ENCODE results near the gene NCOA6. TPM values are rescaled to one million over a fixed set of nuclear protein-coding genes. Genes with fewer than 3 reads are reported as not detected.

NCOA6 gene
- total and polyA plus RNA-seq, 2 of the 4 experiments (the other 2 are of a cell fraction), result 3.6 to 13.1 TPM

DNA sequence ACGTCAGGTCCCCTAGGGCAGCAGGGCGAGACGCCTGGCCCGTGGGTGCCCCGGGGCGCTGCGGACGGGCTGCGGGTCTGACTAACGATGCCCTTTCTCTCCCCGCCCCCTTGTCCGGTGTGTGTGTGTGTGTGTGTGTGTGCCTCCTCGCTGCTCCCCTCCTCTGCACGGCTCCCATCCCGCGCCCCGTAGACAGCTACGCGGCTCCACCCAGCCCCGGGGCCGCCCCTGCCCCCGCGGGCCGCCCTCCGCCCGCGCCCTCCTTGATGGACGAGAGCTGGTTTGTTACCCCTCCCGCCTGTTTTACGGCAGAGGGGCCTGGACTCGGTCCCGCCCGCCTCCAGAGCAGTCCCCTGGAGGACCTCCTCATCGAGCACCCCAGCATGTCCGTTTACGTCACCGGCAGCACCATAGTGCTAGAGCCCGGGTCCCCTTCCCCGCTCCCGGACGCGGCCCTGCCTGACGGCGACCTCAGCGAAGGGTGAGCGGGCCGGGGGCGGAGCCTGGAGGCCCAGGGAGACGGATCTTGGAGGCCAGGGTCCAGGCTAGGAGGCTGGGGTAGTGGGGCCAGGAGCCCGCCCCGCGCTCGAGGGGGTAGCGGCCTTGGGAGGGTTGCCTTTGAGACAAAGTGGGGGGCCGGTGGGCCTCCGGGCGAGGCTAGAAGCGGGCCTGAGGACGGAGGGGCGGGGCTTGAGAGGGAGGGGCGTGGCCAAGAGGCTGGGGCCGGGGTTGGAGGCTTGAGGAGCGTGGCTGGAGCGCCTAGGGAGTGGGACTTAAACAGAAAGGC lies 116.2 kb downstream of the NCOA6 start:
- Histone ChIP-seq H3K4me3 (ENCODE audit: insufficient read depth, low read depth, low read length) (peak overlapping the region; percentile 57), H3K4ac (ENCODE audit: low read depth, low read length) (peak overlapping the region; percentile 85), H3K18ac (ENCODE audit: low read depth, low read length) (peak overlapping the region; percentile 53; the same call in 1 of the 2 replicates), H2AFZ (replicated peaks; ENCODE audit: low read length, poor library complexity) (peak overlapping the region; percentile 97), H4K5ac (ENCODE audit: low read depth, low read length) (peak overlapping the region; percentile 32; the same call in 1 of the 2 replicates), H2BK15ac (ENCODE audit: low read depth, low read length) (no peak overlapping the region; the same call in 2 of the 3 replicates), H2BK120ac (ENCODE audit: low read depth, low read length) (peak overlapping the region; percentile 49; the same call in 1 of the 2 replicates), H3K9me1 (ENCODE audit: insufficient read depth, low read length) (peaks cover 30% of the 10 kb centered on the region), H3K9ac (ENCODE audit: low read depth, low read length) (peak overlapping the region; percentile 62), H3K27me3 (ENCODE audit: control insufficient read depth, insufficient read depth, low read length) (no peaks in the 10 kb centered on the region), H4K8ac (ENCODE audit: low read depth in 2 of 2, low read length in 2 of 2) (peak overlapping the region; percentile 29 to 83; a peak in 2 of 4 replicates), H2AK5ac (ENCODE audit: low read depth, low read length) (no peak overlapping the region), H3K27ac (ENCODE audit: insufficient read depth, low read length) (peak overlapping the region; percentile 75), H3K56ac (ENCODE audit: extremely low read depth, insufficient read depth, low read length) (no peak overlapping the region), H4K91ac (ENCODE audit: insufficient read depth, low read depth, low read length) (peak overlapping the region; percentile 80), H3K79me1 (ENCODE audit: low read depth in 1 of 2, low read length in 2 of 2) (peaks cover 0 to 58% of the 10 kb centered on the region in 2 experiments; a peak in 2 of 4 replicates), H2BK20ac (ENCODE audit: low read depth, low read length) (no peak overlapping the region), H3K4me2 (ENCODE audit: low read depth, low read length) (peak overlapping the region; percentile 74), H3K4me1 (ENCODE audit: control insufficient read depth, insufficient read depth, low read length) (peaks cover 23% of the 10 kb centered on the region), H3K36me3 (ENCODE audit: control insufficient read depth, insufficient read depth, low read length) (peaks cover 19% of the 10 kb centered on the region), H3K23ac (ENCODE audit: low read depth, low read length) (peak overlapping the region; percentile 67), H3K14ac (replicated peaks; ENCODE audit: low read depth, low read length) (no peak overlapping the region), H2BK5ac (ENCODE audit: low read depth, low read length, poor library complexity, severe bottlenecking) (peak overlapping the region; percentile 52), H3K9me3 (ENCODE audit: control insufficient read depth, insufficient read depth, low read length) (no peaks in the 10 kb centered on the region), H4K20me1 (ENCODE audit: insufficient read depth, low read length) (peaks cover 24% of the 10 kb centered on the region; the same call in 1 of the 2 replicates), H2AK9ac (replicated peaks; ENCODE audit: low read depth, low read length, poor library complexity) (peak overlapping the region; percentile 93)
- ChIA-PET POLR2A (ENCODE audit: unreplicated experiment) (interaction anchor here (0.6 kb wide), 1 partner anchor 83 kb away, joined by 4 read pairs; no protein-coding TSS in a partner anchor), CTCF (interaction anchor here (0.5 to 0.8 kb wide), 2 partner anchors 127 to 192 kb away, joined by 3 to 4 read pairs; no protein-coding TSS in a partner anchor)
- TF ChIP-seq, protein P1, sequence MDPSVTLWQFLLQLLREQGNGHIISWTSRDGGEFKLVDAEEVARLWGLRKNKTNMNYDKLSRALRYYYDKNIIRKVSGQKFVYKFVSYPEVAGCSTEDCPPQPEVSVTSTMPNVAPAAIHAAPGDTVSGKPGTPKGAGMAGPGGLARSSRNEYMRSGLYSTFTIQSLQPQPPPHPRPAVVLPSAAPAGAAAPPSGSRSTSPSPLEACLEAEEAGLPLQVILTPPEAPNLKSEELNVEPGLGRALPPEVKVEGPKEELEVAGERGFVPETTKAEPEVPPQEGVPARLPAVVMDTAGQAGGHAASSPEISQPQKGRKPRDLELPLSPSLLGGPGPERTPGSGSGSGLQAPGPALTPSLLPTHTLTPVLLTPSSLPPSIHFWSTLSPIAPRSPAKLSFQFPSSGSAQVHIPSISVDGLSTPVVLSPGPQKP (IDR thresholded peaks at IDR 0.05; ENCODE audit: borderline replicate concordance, low read depth, low read length), result no peak
- TF ChIP-seq POLR2A (IDR thresholded peaks at IDR 0.05; ENCODE audit: low read depth, low read length), result no peak
- no peak for TF ChIP-seq CHD1 (IDR thresholded peaks at IDR 0.05; ENCODE audit: low read depth, low read length)
- TF ChIP-seq MAZ (IDR thresholded peaks at IDR 0.05; ENCODE audit: borderline replicate concordance, low read depth, low read length), result no peak; the same call in 1 of the 2 replicates
- no peak for TF ChIP-seq FOS (IDR thresholded peaks at IDR 0.05; ENCODE audit: low read depth, low read length)
- TF ChIP-seq NFE2L2 (IDR thresholded peaks at IDR 0.05; ENCODE audit: low read depth, low read length), result no peak
- TF ChIP-seq, protein P2, sequence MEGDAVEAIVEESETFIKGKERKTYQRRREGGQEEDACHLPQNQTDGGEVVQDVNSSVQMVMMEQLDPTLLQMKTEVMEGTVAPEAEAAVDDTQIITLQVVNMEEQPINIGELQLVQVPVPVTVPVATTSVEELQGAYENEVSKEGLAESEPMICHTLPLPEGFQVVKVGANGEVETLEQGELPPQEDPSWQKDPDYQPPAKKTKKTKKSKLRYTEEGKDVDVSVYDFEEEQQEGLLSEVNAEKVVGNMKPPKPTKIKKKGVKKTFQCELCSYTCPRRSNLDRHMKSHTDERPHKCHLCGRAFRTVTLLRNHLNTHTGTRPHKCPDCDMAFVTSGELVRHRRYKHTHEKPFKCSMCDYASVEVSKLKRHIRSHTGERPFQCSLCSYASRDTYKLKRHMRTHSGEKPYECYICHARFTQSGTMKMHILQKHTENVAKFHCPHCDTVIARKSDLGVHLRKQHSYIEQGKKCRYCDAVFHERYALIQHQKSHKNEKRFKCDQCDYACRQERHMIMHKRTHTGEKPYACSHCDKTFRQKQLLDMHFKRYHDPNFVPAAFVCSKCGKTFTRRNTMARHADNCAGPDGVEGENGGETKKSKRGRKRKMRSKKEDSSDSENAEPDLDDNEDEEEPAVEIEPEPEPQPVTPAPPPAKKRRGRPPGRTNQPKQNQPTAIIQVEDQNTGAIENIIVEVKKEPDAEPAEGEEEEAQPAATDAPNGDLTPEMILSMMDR (conservative IDR thresholded peaks at IDR 0.05; ENCODE audit: low read depth, low read length), result no peak
- no peak for TF ChIP-seq MXI1 (IDR thresholded peaks at IDR 0.05; ENCODE audit: borderline replicate concordance, low read depth, low read length)
- no peak for TF ChIP-seq CEBPB (IDR thresholded peaks at IDR 0.05; ENCODE audit: low read depth, low read length)
- no peak for TF ChIP-seq RCOR1 (IDR thresholded peaks at IDR 0.05; ENCODE audit: insufficient replicate concordance, low read length)
- no peak for TF ChIP-seq BHLHE40 (IDR thresholded peaks at IDR 0.05; ENCODE audit: low read depth, low read length)
- no peak for TF ChIP-seq USF2 (IDR thresholded peaks at IDR 0.05; ENCODE audit: low read depth, low read length)
- TF ChIP-seq SMC3 (IDR thresholded peaks at IDR 0.05; ENCODE audit: low read depth, low read length), result no peak
- ATAC-seq (ENCODE audit: low read depth) (peak; percentile 66), DNase-seq (peak; percentile 54)
- in situ Hi-C loops (cut with MboI; ENCODE audit: low sequenced_read_pairs), result no loop called here
- BruUV-seq (replicated peaks), result no TSS peak
- intact Hi-C loops (cut with micrococcal nuclease), result loop anchor here (5.0 kb wide), 3 partner anchors 58 to 397 kb away; no protein-coding TSS in a partner anchor
- WGBS, 2 experiments (ENCODE audit: extremely low coverage in 2 of 2, insufficient read length in 1 of 2), result 0% methylated on average over 10 of the region's 64 CpGs; no CpG with 5 or more reads in 1 of the 2 experiments
- dilution Hi-C loops (cut with HindIII; ENCODE audit: low sequenced_read_pairs, unreplicated experiment), result no loop called here
